NK-92 (cell line): ENCODE results near the gene CCNO.

Experiments used
- DNase-seq: peaks from one replicate; lab custom pipeline; 2025; ENCODE audit not compliant: unreplicated experiment; lab: John Stamatoyannopoulos, UW

Gene CCNO

GRCh38 chr5:55223812-55224240, 9.6 kb downstream of the CCNO start:
- DNase-seq, result no peak

GRCh38 chr5:55222985-55223811, 10.2 kb downstream of the CCNO start:
- no peak for DNase-seq

- DNase-seq, result no peak
Observed at GRCh38 chr5:55222092-55222984, 11.1 kb downstream of the CCNO start.

GRCh38 chr5:55220433-55221185, 12.8 kb downstream of the CCNO start:
- DNase-seq, result no peak

- DNase-seq, result no peak
Observed at GRCh38 chr5:55219770-55220169, 13.6 kb downstream of the CCNO start.

- DNase-seq, result no peak
Observed at GRCh38 chr5:55218967-55219366, 14.4 kb downstream of the CCNO start.

GRCh38 chr5:55211184-55211874, 22.1 kb downstream of the CCNO start:
- DNase-seq, result no peak

GRCh38 chr5:55205001-55205400, 28.4 kb downstream of the CCNO start:
- no peak for DNase-seq

- no peak for DNase-seq
Observed at GRCh38 chr5:55191165-55191564, 42.2 kb downstream of the CCNO start.

- no peak for DNase-seq
Observed at GRCh38 chr5:55188656-55189540, 44.5 kb downstream of the CCNO start.

GRCh38 chr5:55187370-55187769, 46.0 kb downstream of the CCNO start:
- no peak for DNase-seq
